Fibroblast of lung (primary cell): ENCODE results near the gene SRPX2.
"Not testable (repeated sequence)": the region's sequence is repeated elsewhere in the genome, so short reads cannot be mapped to it uniquely, and the experiment has no call there.

Source experiments
- CTCF ChIP-seq, 2 donors: IDR thresholded peaks in 1 of 2; conservative IDR thresholded peaks in 1 of 2; 1 replicate in 1 of 2; 2 replicates in 1 of 2; pipeline ENCODE4 v1.5.1; 2011 to 2012; ENCODE audit warnings: low read length in 2 of 2, control low read depth in 1 of 2, inconsistent platforms in 1 of 2, low read depth in 1 of 2, mild to moderate bottlenecking in 1 of 2
- EZH2 ChIP-seq: IDR thresholded peaks from 2 replicates; pipeline ENCODE4 v1.5.1; 2012; ENCODE audit warnings: low read length, control low read depth, mild to moderate bottlenecking; ENCODE audit errors: missing control alignments

- TF ChIP-seq CTCF (conservative IDR thresholded peaks at IDR 0.05 in 1 of 2, IDR thresholded peaks at IDR 0.05 in 1 of 2; ENCODE audit: low read depth in 1 of 2, low read length in 2 of 2); EZH2: not testable (repeated sequence)
Observed at GRCh38 chrX:100724006-100724405, 80.0 kb downstream of the SRPX2 start.
